Measurements from ENCODE around the gene FRMD5.

- TF ChIP-seq CTCF (IDR thresholded peaks at IDR 0.05; ENCODE audit: borderline replicate concordance, extremely low read depth, low read length, poor library complexity, severe bottlenecking) (no peak), EZH2 (IDR thresholded peaks at IDR 0.05; ENCODE audit: borderline replicate concordance, low read depth, low read length, severe bottlenecking) (no peak)
These were observed 253.5 kb downstream of the FRMD5 start for GRCh38 chr15:43941555-43941954.
